ENCODE results near the gene SRP14. TPM values are rescaled to one million over a fixed set of nuclear protein-coding genes. Genes with fewer than 3 reads are reported as not detected.

The SRP14 gene
- total and polyA plus RNA-seq, 11 donors: 189 to 702 (median 237) TPM

GRCh38 chr15:40048211-40048792 is 9.3 kb upstream of the SRP14 start:
- H3K27ac ChIP-seq: peak overlapping the region; percentile 35 to 90 (median 58)
- peaks cover 0 to 16% (median 0%) of the 10 kb centered on the region in 9 donors for H3K36me3 ChIP-seq
- DNase-seq (peak in 2 of 5 donors; percentile 16 to 60), ATAC-seq (no peak)
- H3K9me3 ChIP-seq: no peaks in the 10 kb centered on the region
- H3K4me1 ChIP-seq: peaks cover 6 to 72% (median 44%) of the 10 kb centered on the region in 12 donors
- TF ChIP-seq POLR2A (IDR thresholded peaks at IDR 0.05) (no peak), CTCF (IDR thresholded peaks at IDR 0.05) (no peak)
- intact Hi-C loops (cut with DNase I): loop anchor here in 9 of 10 donors (1.0 to 10.0 kb wide), 13 partner anchors 54 to 1236 kb away; partner anchors contain the start of genes BMF (in 5 of the 9), BUB1B (in 3 of the 9), FSIP1 (in 1 of the 9) and IVD (in 1 of the 9)
- no peak overlapping the region for H3K4me3 ChIP-seq
- no peaks in the 10 kb centered on the region for H3K27me3 ChIP-seq
- WGBS, 4 donors: 52 to 63% (median 57%) methylated on average over 10 of the region's 10 CpGs

- WGBS, 4 donors: 37 to 42% (median 40%) methylated on average over 12 to 15 of the region's 15 CpGs
- no peak overlapping the region for H3K4me3 ChIP-seq
- peaks cover 6 to 65% (median 44%) of the 10 kb centered on the region in 12 donors for H3K4me1 ChIP-seq
- DNase-seq: peak; percentile 69 to 74 (median 71)
- peak in 1 of 2 donors; percentile 4 for TF ChIP-seq POLR2A (IDR thresholded peaks at IDR 0.05)
- no peak for TF ChIP-seq CTCF (IDR thresholded peaks at IDR 0.05)
- peak; percentile 48 to 66 (median 59) for ATAC-seq
- H3K9me3 ChIP-seq: no peaks in the 10 kb centered on the region
- H3K27me3 ChIP-seq: no peaks in the 10 kb centered on the region
- peaks cover 0 to 16% (median 0%) of the 10 kb centered on the region in 9 donors for H3K36me3 ChIP-seq
- peak overlapping the region; percentile 35 to 90 (median 58) for H3K27ac ChIP-seq
- intact Hi-C loops (cut with DNase I): loop anchor here in 9 of 10 donors (1.0 to 10.0 kb wide), 15 partner anchors 55 to 1237 kb away; partner anchors contain the start of genes BMF (in 5 of the 9), BUB1B (in 3 of the 9), FSIP1 (in 1 of the 9) and IVD (in 1 of the 9)
Observed at GRCh38 chr15:40047415-40048210, 8.6 kb upstream of the SRP14 start.

GRCh38 chr15:40046721-40047414 is 7.9 kb upstream of the SRP14 start:
- Histone ChIP-seq H3K27me3 (no peaks in the 10 kb centered on the region), H3K4me3 (no peak overlapping the region), H3K27ac (peak overlapping the region; percentile 35 to 90 (median 56)), H3K4me1 (peaks cover 6 to 59% (median 44%) of the 10 kb centered on the region in 12 donors), H3K9me3 (no peaks in the 10 kb centered on the region), H3K36me3 (peaks cover 0 to 16% (median 0%) of the 10 kb centered on the region in 9 donors)
- DNase-seq (peak in 1 of 5 donors; percentile 7), ATAC-seq (no peak)
- intact Hi-C loops (cut with DNase I): loop anchor here in 9 of 10 donors (2.0 to 10.0 kb wide), 14 partner anchors 55 to 1238 kb away; partner anchors contain the start of genes BMF (in 5 of the 9), BUB1B (in 3 of the 9), FSIP1 (in 1 of the 9) and IVD (in 1 of the 9)
- TF ChIP-seq POLR2A (IDR thresholded peaks at IDR 0.05) (no peak), CTCF (IDR thresholded peaks at IDR 0.05) (no peak)
- WGBS, 4 donors: 76 to 96% (median 80%) methylated on average over 4 to 5 of the region's 5 CpGs

Data from heart left ventricle (tissue), 16 donors.